Smooth muscle cell (in vitro differentiated cells): ENCODE results near the gene TAL2. TPM values are rescaled to one million over a fixed set of nuclear protein-coding genes. Genes with fewer than 3 reads are reported as not detected.
A peak's percentile ranks its signal among the peaks of the same experiment; 100 is the strongest.

Experiments used
- DNase-seq: peaks from one replicate; lab custom pipeline; 2025; ENCODE audit not compliant: unreplicated experiment; lab: John Stamatoyannopoulos, UW
- H2AFZ ChIP-seq: fragments of 200-600 bp; sonication (generic); 2 replicates; pipeline ENCODE4 v1.6.0; 2016; ENCODE audit warnings: antibody characterized with exemption, low read depth, mild to moderate bottlenecking
- H3F3A ChIP-seq: fragments of 200-600 bp; sonication (generic); 2 replicates; pipeline ENCODE4 v1.6.0; 2017; ENCODE audit warnings: antibody characterized with exemption, low read depth
- H3K27ac ChIP-seq: fragments of 200-600 bp; sonication (generic); 2 replicates; pipeline ENCODE4 v1.5.1; 2016; ENCODE audit warnings: low read depth, mild to moderate bottlenecking
- H3K27me3 ChIP-seq: fragments of 200-600 bp; sonication (generic); 2 replicates; pipeline ENCODE4 v1.6.1; 2016; ENCODE audit warnings: low read depth, mild to moderate bottlenecking
- H3K36me3 ChIP-seq: fragments of 200-600 bp; sonication (generic); 2 replicates; pipeline ENCODE4 v1.5.1; 2016; ENCODE audit warnings: low read depth
- H3K4me1 ChIP-seq: fragments of 200-600 bp; sonication (generic); 2 replicates; pipeline ENCODE4 v1.5.1; 2016; ENCODE audit warnings: low read depth
- H3K4me2 ChIP-seq: fragments of 200-600 bp; sonication (generic); 2 replicates; pipeline ENCODE4 v1.6.0; 2016; ENCODE audit warnings: mild to moderate bottlenecking
- H3K4me3 ChIP-seq: fragments of 200-600 bp; sonication (generic); 2 replicates; pipeline ENCODE4 v1.5.1; 2016; ENCODE audit warnings: mild to moderate bottlenecking
- H3K79me2 ChIP-seq: fragments of 200-600 bp; sonication (generic); 2 replicates; pipeline ENCODE4 v1.6.0; 2016; ENCODE audit warnings: low read depth, mild to moderate bottlenecking
- H3K9ac ChIP-seq: fragments of 200-600 bp; sonication (generic); 2 replicates; pipeline ENCODE4 v1.6.0; 2016; ENCODE audit warnings: low read depth
- H3K9me3 ChIP-seq: fragments of 200-600 bp; sonication (generic); replicated peaks from 2 replicates; pipeline ENCODE4 v1.5.1; 2016; ENCODE audit warnings: low read depth
- H4K20me1 ChIP-seq: fragments of 200-600 bp; sonication (generic); 2 replicates; pipeline ENCODE4 v1.6.0; 2016; ENCODE audit warnings: low read depth
- CTCF ChIP-seq: fragments of 200-600 bp; sonication (generic); IDR thresholded peaks from 2 replicates; pipeline ENCODE4 v1.5.1; 2017; ENCODE audit warnings: borderline replicate concordance, mild to moderate bottlenecking, antibody characterized with exemption; ENCODE audit not compliant: insufficient read depth, poor library complexity, severe bottlenecking
- WGBS: methylation state at CpG from one replicate; pipeline ENCODE4 v1.1.7; 2016; ENCODE audit warnings: low lambda C conversion rate; 5-methylcytosine and 5-hydroxymethylcytosine counted together
- polyA plus RNA-seq: library from polyadenylated mRNA; unstranded; fragments of >200 nt; fragmentation: Nextera tagmentation; extraction: Ambion mirVana; gene quantifications from 2 replicates; pipeline ENCODE4 v1.2.1, GENCODE V29; 2016
- total RNA-seq: library from RNA; depleted of rRNA; stranded (reverse); fragments of >200 nt; gene quantifications from 2 replicates; pipeline ENCODE4 v1.2.3, GENCODE V29; 2014

Gene TAL2
- total and polyA plus RNA-seq, 2 experiments from 2014 or later = 0.49 to 0.59 TPM

GRCh38 chr9:105696219-105696793 is 34.0 kb downstream of the TAL2 start:
- Histone ChIP-seq H2AFZ (no peak overlapping the region), H3K4me2 (no peak overlapping the region), H3K27me3 (peaks cover 25% of the 10 kb centered on the region), H3F3A (no peaks in the 10 kb centered on the region), H3K36me3 (no peaks in the 10 kb centered on the region), H3K4me3 (no peak overlapping the region), H3K4me1 (peaks cover 18% of the 10 kb centered on the region), H3K27ac (no peak overlapping the region), H3K79me2 (peaks cover 39% of the 10 kb centered on the region), H3K9me3 (no peaks in the 10 kb centered on the region), H4K20me1 (no peaks in the 10 kb centered on the region), H3K9ac (no peak overlapping the region)
- TF ChIP-seq CTCF = no peak
- no peak for DNase-seq
- WGBS = 95% methylated on average over 12 of the region's 12 CpGs

GRCh38 chr9:105697871-105698270 is 35.6 kb downstream of the TAL2 start:
- WGBS = 44% methylated on average over 4 of the region's 4 CpGs
- H3K79me2 ChIP-seq = peaks cover 53% of the 10 kb centered on the region
- no peaks in the 10 kb centered on the region for H3K9me3 ChIP-seq
- no peaks in the 10 kb centered on the region for H4K20me1 ChIP-seq
- no peak overlapping the region for H3K4me3 ChIP-seq
- H3K4me1 ChIP-seq = peaks cover 18% of the 10 kb centered on the region
- H3K27me3 ChIP-seq = peaks cover 11% of the 10 kb centered on the region
- no peaks in the 10 kb centered on the region for H3F3A ChIP-seq
- peak overlapping the region; percentile 10 for H3K4me2 ChIP-seq
- H2AFZ ChIP-seq = no peak overlapping the region
- TF ChIP-seq CTCF = no peak
- no peaks in the 10 kb centered on the region for H3K36me3 ChIP-seq
- no peak overlapping the region for H3K9ac ChIP-seq
- DNase-seq = no peak
- no peak overlapping the region for H3K27ac ChIP-seq

GRCh38 chr9:105698348-105698870 is 36.2 kb downstream of the TAL2 start:
- no peaks in the 10 kb centered on the region for H4K20me1 ChIP-seq
- H3K79me2 ChIP-seq = peaks cover 54% of the 10 kb centered on the region
- no peak overlapping the region for H3K4me3 ChIP-seq
- no peaks in the 10 kb centered on the region for H3K9me3 ChIP-seq
- no peaks in the 10 kb centered on the region for H3F3A ChIP-seq
- H3K36me3 ChIP-seq = no peaks in the 10 kb centered on the region
- no peak overlapping the region for H3K9ac ChIP-seq
- H3K27ac ChIP-seq = no peak overlapping the region
- H2AFZ ChIP-seq = no peak overlapping the region
- peaks cover 5% of the 10 kb centered on the region for H3K27me3 ChIP-seq
- peaks cover 13% of the 10 kb centered on the region for H3K4me1 ChIP-seq
- DNase-seq = no peak
- WGBS = 97% methylated on average over 1 of the region's 1 CpG
- peak overlapping the region; percentile 10 for H3K4me2 ChIP-seq
- TF ChIP-seq CTCF = no peak

- Histone ChIP-seq H3K27me3 (no peaks in the 10 kb centered on the region), H3K4me3 (no peak overlapping the region), H3K27ac (no peak overlapping the region), H3K4me1 (peaks cover 1% of the 10 kb centered on the region), H3F3A (no peaks in the 10 kb centered on the region), H3K79me2 (peaks cover 53% of the 10 kb centered on the region), H2AFZ (no peak overlapping the region), H4K20me1 (no peaks in the 10 kb centered on the region), H3K9me3 (no peaks in the 10 kb centered on the region), H3K9ac (no peak overlapping the region), H3K36me3 (no peaks in the 10 kb centered on the region), H3K4me2 (no peak overlapping the region)
- WGBS = 74% methylated on average over 1 of the region's 1 CpG
- TF ChIP-seq CTCF = no peak
- no peak for DNase-seq
Measured at GRCh38 chr9:105700668-105701067, 38.4 kb downstream of the TAL2 start.
